Gastroesophageal sphincter (tissue), 4 donors: ENCODE measurements around the gene AMOTL1. TPM values are rescaled to one million over a fixed set of nuclear protein-coding genes. Genes with fewer than 3 reads are reported as not detected.

Experiments
- ATAC-seq: fragments of 150-250 bp; one replicate; pipeline ENCODE4 v1.9.1; 2016; ENCODE audit warnings: mild to moderate bottlenecking, moderate library complexity
- H3K27ac ChIP-seq, 4 donors: fragments of 200-600 bp; sonication (generic) in 3 of 4; 1 replicate in 3 of 4; 2 replicates in 1 of 4; pipeline ENCODE4 v1.5.1; 2016 to 2019
- H3K27me3 ChIP-seq: fragments of 200-600 bp; sonication (generic); one replicate; pipeline ENCODE4 v1.5.1; 2019
- H3K36me3 ChIP-seq, 2 donors: fragments of 200-600 bp; sonication (generic); one replicate each; pipeline ENCODE4 v1.5.1; 2019; ENCODE audit warnings: control low read depth in 1 of 2
- H3K4me1 ChIP-seq, 3 donors: fragments of 200-600 bp; sonication (generic); 1 replicate in 2 of 3; 2 replicates in 1 of 3; pipeline ENCODE4 v1.5.1; 2016 to 2019; ENCODE audit warnings: control low read depth in 2 of 3
- H3K4me3 ChIP-seq, 2 donors: fragments of 200-600 bp; sonication (generic); one replicate each; pipeline ENCODE4 v1.5.1; 2019; ENCODE audit warnings: mild to moderate bottlenecking in 1 of 2, moderate library complexity in 1 of 2
- H3K9me3 ChIP-seq, 3 donors: fragments of 200-600 bp; sonication (generic); one replicate each; pipeline ENCODE4 v1.5.1; 2017 to 2019; ENCODE audit warnings: control low read depth in 2 of 3
- CTCF ChIP-seq, 4 experiments: fragments of 200-600 bp in 2 of 4; fragments of 450-650 bp in 2 of 4; sonication (generic) in 1 of 4; IDR thresholded peaks; one replicate each; pipeline ENCODE4 v1.5.1; 2017 to 2019; ENCODE audit warnings: antibody characterized with exemption in 4 of 4, mild to moderate bottlenecking in 2 of 4, moderate library complexity in 2 of 4
- EP300 ChIP-seq: sonication (generic); formaldehyde crosslinking; IDR thresholded peaks from one replicate; pipeline ENCODE4 v1.6.1; 2017; ENCODE audit warnings: antibody characterized with exemption, mild to moderate bottlenecking
- POLR2A ChIP-seq, 2 donors: fragments of 450-650 bp; IDR thresholded peaks; one replicate each; pipeline ENCODE4 v1.6.1; 2017; ENCODE audit warnings: antibody characterized with exemption in 2 of 2, mild to moderate bottlenecking in 2 of 2, moderate library complexity in 1 of 2
- POLR2AphosphoS5 ChIP-seq: sonication (generic); formaldehyde crosslinking; IDR thresholded peaks from one replicate; pipeline ENCODE4 v1.6.1; 2017; ENCODE audit warnings: antibody characterized with exemption
- WGBS, 2 donors: methylation state at CpG; one replicate each; pipeline ENCODE4 v1.1.5; 2018; ENCODE audit warnings: low coverage in 1 of 2; 5-methylcytosine and 5-hydroxymethylcytosine counted together
- total RNA-seq, 4 donors: library from RNA; depleted of rRNA; stranded (reverse); fragments of >200 nt; gene quantifications; one replicate each; pipeline ENCODE4 v1.1.0, GENCODE V29; 2016

Gene AMOTL1
- total RNA-seq, 4 donors from 2014 or later, result 136 to 215 (median 176) TPM

DNA sequence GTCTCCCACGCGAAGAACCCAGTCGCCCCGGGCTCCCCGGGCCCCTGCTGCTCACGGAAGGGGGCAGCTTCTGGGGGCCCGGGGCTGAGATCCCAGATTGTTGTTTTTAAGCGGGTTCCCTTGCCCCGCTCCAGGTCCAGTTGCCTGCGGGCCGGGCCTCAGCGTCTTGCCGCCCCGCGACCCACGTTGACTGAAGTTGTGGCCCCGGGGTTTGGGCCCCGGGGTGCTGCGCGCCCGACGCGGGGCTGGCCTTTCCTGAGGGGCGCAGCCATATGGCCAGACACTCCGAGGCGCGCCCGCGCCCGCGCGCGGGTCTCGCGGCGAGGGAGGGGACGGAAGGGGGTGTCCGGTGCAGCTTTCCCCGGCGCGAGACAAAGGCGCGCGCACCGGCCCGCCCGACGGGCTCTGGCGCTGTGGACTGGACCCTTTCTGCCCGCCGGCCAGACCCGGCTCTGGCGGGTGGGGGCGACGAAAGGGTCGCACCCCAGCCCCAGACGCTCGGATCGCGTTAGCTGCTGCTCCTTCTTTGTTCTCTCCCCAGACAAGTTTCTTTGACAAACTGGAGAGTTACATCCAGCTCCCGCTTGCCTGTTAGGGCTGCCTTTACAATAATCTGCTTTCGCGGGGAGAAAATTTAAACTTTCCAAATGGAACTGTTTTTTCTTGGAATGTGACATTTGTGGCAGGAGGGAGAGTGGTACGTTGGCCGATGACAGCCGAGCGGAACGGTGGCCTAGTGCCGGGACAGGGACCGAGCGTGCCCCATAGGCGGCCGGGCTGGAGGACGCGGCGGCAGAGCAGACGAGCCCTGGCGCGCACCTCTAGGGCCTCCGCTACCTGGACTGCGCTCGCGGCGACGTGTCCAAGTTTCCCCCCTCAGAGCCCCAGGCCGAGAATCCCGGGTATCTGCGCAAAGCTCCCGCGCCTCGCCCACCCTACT, 716 bp downstream of the AMOTL1 start:
- WGBS, 2 donors, result 0% methylated on average over 9 to 23 of the region's 91 CpGs
- peak; percentile 26 for ATAC-seq
- Histone ChIP-seq H3K27ac (peak overlapping the region; percentile 91 to 99 (median 98)), H3K9me3 (no peaks in the 10 kb centered on the region), H3K36me3 (no peaks in the 10 kb centered on the region), H3K4me1 (peaks cover 14 to 64% (median 16%) of the 10 kb centered on the region in 3 donors), H3K4me3 (peak overlapping the region; percentile 67 to 96), H3K27me3 (no peaks in the 10 kb centered on the region)
- TF ChIP-seq POLR2A (IDR thresholded peaks at IDR 0.05) (peak; percentile 17 to 54), POLR2AphosphoS5 (peak; percentile 26), CTCF (IDR thresholded peaks at IDR 0.05) (peak in 1 of 4 experiments; percentile 19), EP300 (no peak)

- H3K9me3 ChIP-seq, result no peaks in the 10 kb centered on the region
- H3K4me1 ChIP-seq, result peaks cover 16 to 71% (median 25%) of the 10 kb centered on the region in 3 donors
- no peaks in the 10 kb centered on the region for H3K36me3 ChIP-seq
- no peak for ATAC-seq
- H3K4me3 ChIP-seq, result peak overlapping the region; percentile 67 to 96
- TF ChIP-seq POLR2A (IDR thresholded peaks at IDR 0.05) (no peak), CTCF (IDR thresholded peaks at IDR 0.05) (no peak), POLR2AphosphoS5 (peak; percentile 75)
- H3K27ac ChIP-seq, result peak overlapping the region; percentile 91 to 99 (median 98)
- 0 to 18% methylated on average over 4 to 6 of the region's 8 CpGs for WGBS, 2 donors
- H3K27me3 ChIP-seq, result no peaks in the 10 kb centered on the region
Measured at GRCh38 chr11:94769880-94770279, 1.7 kb downstream of the AMOTL1 start.

GRCh38 chr11:94770563-94771120, 2.5 kb downstream of the AMOTL1 start:
- Histone ChIP-seq H3K27me3 (no peaks in the 10 kb centered on the region), H3K9me3 (no peaks in the 10 kb centered on the region), H3K4me3 (peak overlapping the region; percentile 67 to 96), H3K36me3 (no peaks in the 10 kb centered on the region), H3K27ac (peak overlapping the region; percentile 91 to 99 (median 98)), H3K4me1 (peaks cover 19 to 79% (median 26%) of the 10 kb centered on the region in 3 donors)
- no peak for ATAC-seq
- TF ChIP-seq POLR2AphosphoS5, result no peak
- no peak for TF ChIP-seq EP300
- TF ChIP-seq CTCF (IDR thresholded peaks at IDR 0.05), result no peak
- no peak for TF ChIP-seq POLR2A (IDR thresholded peaks at IDR 0.05)
- 44 to 55% methylated on average over 2 to 4 of the region's 4 CpGs for WGBS, 2 donors

DNA sequence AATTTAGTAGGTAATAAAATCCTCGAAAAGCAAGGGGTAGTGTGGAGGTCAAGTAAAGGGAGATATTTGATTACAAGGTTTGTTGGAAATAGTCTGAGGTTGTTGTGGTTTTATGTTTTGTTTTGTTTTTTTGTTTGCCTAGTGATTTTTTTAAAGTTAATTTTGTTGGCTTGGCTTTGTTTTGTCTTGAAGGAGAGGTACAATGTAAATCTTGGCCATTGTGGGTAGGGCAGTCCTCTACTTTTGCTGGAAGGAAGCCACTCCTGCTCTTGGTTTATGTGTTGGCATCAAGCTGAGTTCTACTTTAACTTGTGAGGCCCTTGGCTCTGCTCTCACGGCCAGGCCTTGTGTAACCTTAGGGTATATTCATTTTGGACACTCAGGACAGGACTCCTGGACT, 3.2 kb downstream of the AMOTL1 start:
- Histone ChIP-seq H3K27ac (peak overlapping the region; percentile 7 to 99 (median 98)), H3K4me3 (peak overlapping the region in 1 of 2 donors; percentile 96), H3K36me3 (no peaks in the 10 kb centered on the region), H3K4me1 (peaks cover 21 to 81% (median 34%) of the 10 kb centered on the region in 3 donors), H3K9me3 (no peaks in the 10 kb centered on the region), H3K27me3 (no peaks in the 10 kb centered on the region)
- 21 to 23% methylated on average over 2 of the region's 2 CpGs for WGBS, 2 donors
- no peak for TF ChIP-seq POLR2A (IDR thresholded peaks at IDR 0.05)
- no peak for TF ChIP-seq EP300
- no peak for TF ChIP-seq CTCF (IDR thresholded peaks at IDR 0.05)
- TF ChIP-seq POLR2AphosphoS5, result no peak
- ATAC-seq, result no peak
